CMK (cell line): ENCODE results near the gene FAM98B.

Experiments used
- DNase-seq: peaks from one replicate; pipeline ENCODE4 v3.0.0-alpha.2; 2010; ENCODE audit warnings: low read depth

The FAM98B gene

DNA sequence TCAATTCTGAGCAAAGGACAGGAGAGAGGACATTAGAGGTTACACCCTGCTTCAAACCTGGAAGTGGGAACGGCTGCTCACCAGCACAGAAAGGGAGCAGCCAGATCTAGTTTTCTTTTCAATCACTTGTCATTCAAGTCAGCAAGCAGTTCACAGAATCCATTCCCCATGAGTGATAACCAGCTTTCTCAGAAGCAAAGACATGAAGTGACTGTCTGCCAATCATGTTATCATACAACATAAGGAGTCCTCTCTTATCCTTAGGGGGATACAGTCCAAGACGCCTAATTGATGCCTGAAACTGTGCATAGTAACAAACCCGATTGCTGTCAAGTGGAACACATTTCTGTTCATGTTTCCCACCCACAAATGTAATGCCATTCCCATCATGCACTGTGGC, 54.7 kb downstream of the FAM98B start:
- DNase-seq: no peak

DNA sequence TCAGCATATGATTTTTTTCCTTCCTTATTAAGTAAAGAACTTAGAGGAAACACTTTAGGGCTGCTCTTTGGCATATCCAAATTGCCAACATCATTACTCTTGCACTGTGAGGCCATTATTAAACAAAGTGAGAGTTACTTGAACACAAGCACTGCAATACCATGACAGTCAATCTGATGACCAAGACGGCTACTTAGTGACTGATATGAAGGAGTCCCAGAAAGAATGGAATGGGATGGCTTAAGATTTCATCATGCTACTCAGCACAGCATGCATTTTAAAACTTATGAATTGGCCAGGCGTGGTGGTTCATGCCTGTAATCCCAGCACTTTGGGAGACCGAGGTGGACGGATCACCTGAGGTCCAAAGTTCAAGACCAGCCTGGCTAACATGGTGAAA, 55.2 kb downstream of the FAM98B start:
- DNase-seq: no peak

DNA sequence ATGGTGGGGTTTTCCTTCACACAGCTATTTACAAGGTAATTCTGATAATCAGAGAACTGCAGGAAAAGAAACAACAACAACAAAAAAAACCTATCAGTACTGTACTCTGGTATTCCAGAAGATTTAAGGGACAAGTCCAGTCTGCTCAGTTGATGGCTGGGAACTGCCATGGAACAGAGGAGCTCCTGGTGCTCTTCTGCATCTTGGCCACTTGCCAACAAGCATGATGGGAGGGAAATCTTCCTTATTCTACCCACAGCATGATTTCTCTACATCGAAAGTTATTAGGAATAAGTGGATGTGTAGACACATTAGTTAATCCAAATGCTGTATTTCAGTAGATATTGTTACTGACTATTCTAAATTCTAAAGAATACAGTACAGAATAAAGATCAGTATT, 59.0 kb downstream of the FAM98B start:
- no peak for DNase-seq

- DNase-seq: no peak
These were observed 60.7 kb downstream of the FAM98B start for GRCh38 chr15:38514601-38515000.

GRCh38 chr15:38516626-38517025, 62.7 kb downstream of the FAM98B start:
- no peak for DNase-seq

GRCh38 chr15:38517312-38517975, 63.5 kb downstream of the FAM98B start:
- no peak for DNase-seq

DNA sequence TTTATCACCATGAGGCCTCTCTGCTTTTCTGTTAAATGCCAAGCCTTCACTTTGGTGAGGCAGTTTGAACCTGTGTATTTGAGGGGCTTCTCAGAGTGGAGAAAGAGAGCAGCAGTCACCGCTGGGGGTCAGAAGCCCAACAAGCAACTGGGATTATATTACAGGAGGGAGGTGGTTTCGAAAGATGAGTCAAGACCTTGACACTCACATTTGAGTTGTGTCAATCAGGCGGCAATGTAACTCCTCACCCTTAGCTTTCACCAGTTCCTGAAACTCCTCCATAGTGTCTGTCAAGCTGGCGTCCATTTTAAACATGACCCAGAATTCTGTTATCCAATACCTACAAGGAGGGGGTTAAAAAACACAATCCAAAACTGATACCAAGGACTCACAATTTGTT, 64.2 kb downstream of the FAM98B start:
- DNase-seq: no peak

DNA sequence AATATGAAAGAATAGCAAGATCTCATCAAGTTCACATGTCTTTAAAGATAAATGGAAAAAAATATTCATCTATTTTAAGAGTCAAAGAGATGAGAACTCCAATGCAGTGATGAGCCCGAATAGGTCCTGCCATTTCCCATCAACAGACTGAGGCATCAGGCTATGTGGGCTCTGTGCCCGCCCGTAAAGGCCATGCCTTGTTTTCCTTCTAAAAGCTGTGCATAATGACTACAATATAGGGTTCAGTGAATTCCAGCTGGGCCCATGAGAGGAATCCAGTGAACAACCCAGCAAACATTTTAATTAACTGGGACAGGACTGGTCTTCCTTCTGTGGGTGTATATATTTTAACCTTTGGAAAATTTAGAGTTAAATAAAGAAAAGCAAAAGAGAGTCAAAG, 66.1 kb downstream of the FAM98B start:
- DNase-seq: no peak

DNA sequence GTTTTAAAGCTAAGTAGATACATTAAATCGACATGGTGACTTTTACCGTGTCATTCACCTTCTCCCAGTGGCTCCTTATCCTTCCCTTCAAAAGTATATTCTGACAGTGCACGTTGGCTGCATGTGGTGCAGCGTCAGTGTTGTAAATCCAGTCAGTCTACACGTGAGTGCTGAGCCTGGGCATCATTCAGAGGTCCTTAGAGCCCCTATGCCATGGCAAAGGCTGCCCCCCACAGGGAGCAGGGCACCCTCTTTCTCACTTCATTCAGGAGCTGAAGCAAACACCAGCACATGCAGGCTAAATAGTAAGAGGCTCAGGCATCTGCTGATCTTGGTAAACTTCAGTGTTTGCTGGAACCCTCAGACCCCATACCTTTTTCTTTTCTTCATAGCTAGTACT, 67.4 kb downstream of the FAM98B start:
- DNase-seq: no peak

- DNase-seq: no peak
These were observed 69.0 kb downstream of the FAM98B start for GRCh38 chr15:38522922-38523321.

DNA sequence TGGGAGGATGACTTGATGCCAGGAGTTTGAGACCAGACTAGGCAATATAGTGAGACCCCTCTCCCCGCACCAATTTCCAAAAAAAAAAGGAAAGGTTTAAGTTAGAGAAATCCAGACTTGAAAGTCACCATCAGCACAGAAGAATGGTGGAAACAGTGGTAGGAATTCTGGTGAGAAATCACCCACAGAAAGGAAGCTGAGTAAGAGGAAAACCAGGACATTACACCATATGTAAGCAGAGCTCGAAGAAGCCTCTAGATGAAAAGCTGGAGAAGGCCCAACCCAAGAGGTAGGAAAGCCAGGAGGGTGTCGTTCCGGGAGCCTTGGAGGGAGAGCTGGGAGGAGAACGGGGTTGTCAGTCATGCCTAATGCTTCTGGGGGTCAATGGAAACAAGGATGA, 70.2 kb downstream of the FAM98B start:
- DNase-seq: no peak

DNA sequence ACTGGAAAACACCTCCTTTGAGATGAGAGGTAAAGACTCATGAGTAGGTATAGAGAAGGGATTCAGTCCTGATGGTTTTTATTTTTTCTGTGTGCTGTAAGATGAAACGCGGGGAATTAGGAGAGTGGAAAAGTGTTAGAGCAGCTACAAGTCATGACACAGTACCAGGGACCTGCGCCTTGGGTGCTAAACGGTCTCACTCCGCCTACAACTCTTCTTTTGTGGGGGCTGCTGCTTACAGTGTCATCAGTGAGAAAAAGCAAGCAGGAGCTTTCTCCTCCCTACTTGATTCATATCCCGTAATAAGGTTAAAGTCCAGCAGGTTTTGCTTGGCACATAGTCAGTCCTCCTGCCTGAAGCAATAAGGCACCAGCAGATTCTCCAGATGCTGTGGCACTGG, 71.6 kb downstream of the FAM98B start:
- DNase-seq: no peak

GRCh38 chr15:38526158-38526557, 72.2 kb downstream of the FAM98B start:
- no peak for DNase-seq

GRCh38 chr15:38528294-38528693, 74.4 kb downstream of the FAM98B start:
- no peak for DNase-seq

GRCh38 chr15:38530113-38530512, 76.2 kb downstream of the FAM98B start:
- no peak for DNase-seq

DNA sequence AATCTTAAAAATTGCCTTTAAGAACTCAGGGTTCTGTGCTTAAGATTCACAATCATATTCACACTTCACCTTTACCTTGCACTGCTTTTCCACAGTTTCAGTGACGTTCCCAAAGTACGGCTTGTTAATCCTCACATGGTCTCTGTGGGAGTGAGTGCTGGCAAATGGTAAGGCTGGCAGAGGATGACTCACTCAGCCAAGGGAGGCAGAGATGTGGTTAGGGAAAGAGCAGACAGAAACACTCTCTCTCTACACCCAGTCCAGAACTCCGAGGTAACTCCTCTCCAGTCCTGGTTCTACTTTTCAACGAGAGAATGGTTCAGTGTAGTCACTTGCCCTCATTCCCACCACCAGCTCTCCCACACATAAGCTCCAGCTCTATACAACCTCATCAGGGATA, 77.6 kb downstream of the FAM98B start:
- no peak for DNase-seq

- no peak for DNase-seq
These were observed 78.8 kb downstream of the FAM98B start for GRCh38 chr15:38532728-38533127.

GRCh38 chr15:38533416-38533915, 79.5 kb downstream of the FAM98B start:
- no peak for DNase-seq

DNA sequence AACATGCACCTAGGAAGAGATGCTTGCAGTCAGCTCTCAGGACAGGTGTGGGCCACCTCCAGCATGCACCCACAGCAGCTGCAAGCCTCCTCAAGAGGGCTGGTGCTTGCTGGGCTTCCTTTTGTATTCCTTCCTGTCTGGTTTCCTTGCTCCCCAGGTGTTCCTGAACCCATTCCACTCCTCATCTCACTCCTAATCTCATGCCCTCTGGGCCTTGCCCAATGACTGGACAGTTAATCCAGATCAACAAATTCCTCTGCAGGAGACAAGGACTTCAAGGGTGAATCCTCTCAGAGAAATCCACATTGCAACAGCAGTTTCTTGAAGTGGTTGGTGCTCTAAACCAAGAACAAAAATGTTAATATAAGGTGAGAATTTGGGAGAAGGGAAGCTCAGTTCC, 80.0 kb downstream of the FAM98B start:
- DNase-seq: no peak

DNA sequence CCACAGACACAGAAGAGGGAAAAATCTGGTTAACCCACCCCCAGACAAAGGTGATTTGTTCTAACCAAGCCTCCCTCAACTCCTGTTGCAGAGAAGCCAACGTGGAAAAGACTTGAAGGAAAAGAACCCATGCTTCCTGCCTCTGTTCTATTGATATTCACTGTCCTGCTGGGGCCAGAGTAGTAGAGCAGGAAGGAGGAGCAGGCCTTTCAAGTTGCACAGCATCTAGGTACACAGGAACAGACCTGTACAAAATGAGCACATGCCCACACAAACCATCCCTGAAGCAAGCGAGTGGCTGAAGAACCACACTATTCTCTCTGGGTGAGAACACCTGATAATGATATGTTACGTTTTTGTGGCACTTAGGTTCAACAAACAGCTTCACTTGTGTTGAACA, 80.8 kb downstream of the FAM98B start:
- no peak for DNase-seq

GRCh38 chr15:38535491-38536200, 81.7 kb downstream of the FAM98B start:
- DNase-seq: no peak

- DNase-seq: no peak
These were observed 82.3 kb downstream of the FAM98B start for GRCh38 chr15:38536201-38536676.
